A549 (cell line): ENCODE data around the gene SMIM9. TPM values are rescaled to one million over a fixed set of nuclear protein-coding genes. Genes with fewer than 3 reads are reported as not detected.

Experiments
- ATAC-seq, 2 experiments: fragments of 200-7000 bp in 1 of 2; fragments of >200 bp in 1 of 2; cut with Nextera tagmentation in 1 of 2; cut with Tn5 transposase in 1 of 2; 3 replicates each; pipeline versions ENCODE4 v1.8.0 to v1.9.1; 2018 to 2020; ENCODE audit warnings: mild to moderate bottlenecking in 1 of 2, moderate library complexity in 1 of 2
- CTCF ChIA-PET: fragments of 300-600 bp; sonication (Branson Sonifier 250); formaldehyde crosslinking; extraction: SDS; loops from one replicate; lab custom pipeline; 2021; ENCODE audit warnings: antibody characterized with exemption, inconsistent platforms; lab: Yijun Ruan, JAX
- POLR2A ChIA-PET: fragments of 350-600 bp; formaldehyde crosslinking; extraction: SDS; loops from one replicate; lab custom pipeline; 2021; ENCODE audit warnings: antibody characterized with exemption, inconsistent platforms; lab: Yijun Ruan, JAX
- DNase-seq, 2 experiments: peaks; one replicate each; pipeline versions ENCODE4 v3.0.0 to v3.0.0-alpha.2; 2011 to 2016; ENCODE audit warnings: low read depth in 1 of 2, low spot score in 1 of 2
- FAIRE-seq: peaks from 2 replicates; lab custom pipeline; 2011; peaks lifted over from hg19 to GRCh38; lab: Jason Lieb, UNC
- H3K27ac ChIP-seq, 2 experiments: fragments of >200 bp; sonication (Bioruptor Twin); formaldehyde crosslinking; 3 replicates each; pipeline ENCODE4 v1.5.1; 2016 to 2017
- H3K4me1 ChIP-seq: fragments of >200 bp; sonication (Bioruptor Twin); formaldehyde crosslinking; 3 replicates; pipeline ENCODE4 v1.6.1; 2016
- H3K4me2 ChIP-seq: fragments of >200 bp; sonication (Bioruptor Twin); formaldehyde crosslinking; 3 replicates; pipeline ENCODE4 v1.6.1; 2016
- H3K4me3 ChIP-seq: fragments of >200 bp; sonication (Bioruptor Twin); formaldehyde crosslinking; 3 replicates; pipeline ENCODE4 v1.5.1; 2016
- H3K9me3 ChIP-seq: fragments of >200 bp; sonication (Bioruptor Twin); formaldehyde crosslinking; 3 replicates; pipeline ENCODE4 v1.6.1; 2016
- BCL3 ChIP-seq: fragments of >200 bp; sonication (Bioruptor Twin); formaldehyde crosslinking; IDR thresholded peaks from 3 replicates; pipeline ENCODE4 v1.6.1; 2016
- CHD4 ChIP-seq: fragments of 200-600 bp; sonication (generic); IDR thresholded peaks from 2 replicates; pipeline ENCODE4 v1.6.1; 2016; ENCODE audit warnings: antibody characterized with exemption, mild to moderate bottlenecking, borderline replicate concordance
- EHF ChIP-seq: fragments of 250-450 bp; sonication (Bioruptor Pico); IDR thresholded peaks from 2 replicates; pipeline ENCODE4 v1.5.0; 2020; ENCODE audit warnings: mild to moderate bottlenecking
- EHMT2 ChIP-seq: fragments of 200-600 bp; sonication (generic); IDR thresholded peaks from 2 replicates; pipeline ENCODE4 v1.6.1; 2016; ENCODE audit warnings: antibody characterized with exemption, low read depth, mild to moderate bottlenecking, moderate library complexity
- EP300 ChIP-seq, 2 experiments: fragments of >200 bp; sonication (Bioruptor Twin); formaldehyde crosslinking; IDR thresholded peaks; 2 replicates in 1 of 2; 3 replicates in 1 of 2; pipeline ENCODE4 v1.6.1; 2016 to 2017
- ESRRA ChIP-seq: fragments of 150-350 bp; IDR thresholded peaks from 2 replicates; pipeline ENCODE4 v1.6.1; 2014; ENCODE audit warnings: mild to moderate bottlenecking, low read length, borderline replicate concordance
- FOSL2 ChIP-seq, 2 experiments: fragments of 450-650 bp in 1 of 2; fragments of >200 bp in 1 of 2; sonication (Bioruptor Twin) in 1 of 2; formaldehyde crosslinking; IDR thresholded peaks; 2 replicates each; pipeline versions ENCODE4 v1.5.0 to v1.6.1; 2016 to 2020; ENCODE audit warnings: mild to moderate bottlenecking in 1 of 2, moderate library complexity in 1 of 2
- GATA3 ChIP-seq: IDR thresholded peaks from 2 replicates; pipeline ENCODE4 v1.6.1; 2012; ENCODE audit warnings: borderline replicate concordance
- HEYL ChIP-seq: fragments of 250-450 bp; sonication (Bioruptor Pico); IDR thresholded peaks from 2 replicates; pipeline ENCODE4 v1.8.0; 2021; ENCODE audit warnings: mild to moderate bottlenecking, moderate library complexity
- HMGXB4 ChIP-seq: fragments of 250-450 bp; sonication (Bioruptor Pico); IDR thresholded peaks from 2 replicates; pipeline ENCODE4 v1.5.0; 2021; ENCODE audit warnings: mild to moderate bottlenecking, moderate library complexity, borderline replicate concordance
- HOXB5 ChIP-seq: fragments of 250-450 bp; sonication (Bioruptor Pico); IDR thresholded peaks from 2 replicates; pipeline ENCODE4 v1.5.0; 2020; ENCODE audit warnings: mild to moderate bottlenecking, moderate library complexity
- JUNB ChIP-seq: fragments of >200 bp; sonication (Bioruptor Twin); formaldehyde crosslinking; IDR thresholded peaks from 2 replicates; pipeline ENCODE4 v1.6.1; 2016
- MAFK ChIP-seq: fragments of 450-650 bp; IDR thresholded peaks from 2 replicates; pipeline ENCODE4 v1.6.1; 2014; ENCODE audit not compliant: partially characterized antibody
- MYC ChIP-seq: IDR thresholded peaks from 2 replicates; pipeline ENCODE4 v1.6.1; 2012; ENCODE audit warnings: mild to moderate bottlenecking, inconsistent platforms, low read length, improper control_type of control experiment, borderline replicate concordance
- NPAS2 ChIP-seq: fragments of 250-450 bp; sonication (Bioruptor Pico); IDR thresholded peaks from 2 replicates; pipeline ENCODE4 v1.8.0; 2022; ENCODE audit warnings: mild to moderate bottlenecking, moderate library complexity, borderline replicate concordance
- NR3C1 ChIP-seq: fragments of >200 bp; sonication (Bioruptor Twin); formaldehyde crosslinking; IDR thresholded peaks from 3 replicates; pipeline ENCODE4 v1.6.1; 2017
- PBX3 ChIP-seq: IDR thresholded peaks from 2 replicates; pipeline ENCODE4 v1.6.1; 2012
- RARB ChIP-seq: fragments of 250-450 bp; sonication (Bioruptor Pico); IDR thresholded peaks from 2 replicates; pipeline ENCODE4 v1.8.0; 2021; ENCODE audit warnings: mild to moderate bottlenecking, moderate library complexity
- RCOR1 ChIP-seq: fragments of 150-350 bp; IDR thresholded peaks from 2 replicates; pipeline ENCODE4 v1.6.1; 2014; ENCODE audit warnings: antibody characterized with exemption, low read length, low read depth
- REST ChIP-seq: fragments of 200-600 bp; sonication (generic); IDR thresholded peaks from 2 replicates; pipeline ENCODE4 v1.6.1; 2016; ENCODE audit warnings: antibody characterized with exemption, mild to moderate bottlenecking, moderate library complexity
- RFX5 ChIP-seq: fragments of 450-650 bp; IDR thresholded peaks from 2 replicates; pipeline ENCODE4 v1.7.1; 2014; ENCODE audit warnings: antibody characterized with exemption, mild to moderate bottlenecking, moderate library complexity
- SMC3 ChIP-seq: fragments of >200 bp; sonication (Bioruptor Twin); formaldehyde crosslinking; IDR thresholded peaks from 3 replicates; pipeline ENCODE4 v1.6.1; 2018; ENCODE audit warnings: inconsistent platforms
- TP53 ChIP-seq: fragments of 250-450 bp; sonication (Bioruptor Pico); IDR thresholded peaks from 2 replicates; pipeline ENCODE4 v1.5.0; 2021; ENCODE audit warnings: mild to moderate bottlenecking, moderate library complexity
- USF2 ChIP-seq: fragments of 450-650 bp; IDR thresholded peaks from 2 replicates; pipeline ENCODE4 v1.6.1; 2014; ENCODE audit warnings: antibody characterized with exemption
- ZC3H11A ChIP-seq: fragments of 450-650 bp; IDR thresholded peaks from 2 replicates; pipeline ENCODE4 v1.6.1; 2014; ENCODE audit warnings: antibody characterized with exemption, mild to moderate bottlenecking
- ZNF302 ChIP-seq: fragments of 250-450 bp; sonication (Bioruptor Pico); IDR thresholded peaks from 2 replicates; pipeline ENCODE4 v1.9.0; 2021; ENCODE audit warnings: inconsistent platforms, mild to moderate bottlenecking, moderate library complexity
- WGBS: methylation state at CpG from one replicate; pipeline ENCODE4 v1.1.6; 2017; ENCODE audit errors: missing lambda C conversion rate; 5-methylcytosine and 5-hydroxymethylcytosine counted together
- polyA plus RNA-seq, 4 experiments: library from polyadenylated mRNA; depleted of rRNA in 3 of 4; stranded (reverse); fragments of >200 nt; fragmentation: RNase III in 1 of 4; extraction: RNeasy Plus Mini Kit Qiagen cat#74134 plus additional on column Dnase treatment in 1 of 4; gene quantifications; 2 replicates in 3 of 4; 3 replicates in 1 of 4; pipeline ENCODE4 v1.2.3, GENCODE V29; 2011 to 2017

SMIM9 gene
- polyA plus RNA-seq, 2 of the 4 experiments (the other 2 are of a cell fraction): not detected

- no peak overlapping the region for H3K4me3 ChIP-seq
- FAIRE-seq: no peak
- H3K9me3 ChIP-seq: no peaks in the 10 kb centered on the region
- H3K4me1 ChIP-seq: no peaks in the 10 kb centered on the region
- no peak for TF ChIP-seq EHMT2
- TF ChIP-seq MYC: no peak
- no peak for TF ChIP-seq USF2
- TF ChIP-seq EHF (CRISPR knock-in tag): no peak
- TF ChIP-seq CHD4: no peak
- no peak for TF ChIP-seq JUNB
- no peak for TF ChIP-seq RARB (CRISPR knock-in tag)
- no peak for TF ChIP-seq GATA3
- TF ChIP-seq NPAS2: no peak
- TF ChIP-seq SMC3: no peak
- TF ChIP-seq RFX5: no peak
- no peak for TF ChIP-seq ZNF302
- TF ChIP-seq ZC3H11A: no peak
- no peak for TF ChIP-seq PBX3
- TF ChIP-seq HEYL (CRISPR knock-in tag): no peak
- no peak for TF ChIP-seq ESRRA
- TF ChIP-seq BCL3: no peak
- TF ChIP-seq NR3C1: no peak
- TF ChIP-seq RCOR1: no peak
- no peak for TF ChIP-seq MAFK
- TF ChIP-seq, all 56 proteins: peak for 0
- Histone ChIP-seq H3K4me2 (no peak overlapping the region), H3K27ac (no peak overlapping the region)
- CTCF ChIA-PET: no interaction called here
- POLR2A ChIA-PET: no interaction called here
- WGBS: 95% methylated on average over 9 of the region's 9 CpGs
- peak; percentile 7 to 20; a peak in 3 of 6 replicates for ATAC-seq
- DNase-seq: no peak
These were observed 53.5 kb downstream of the SMIM9 start for GRCh38 chrX:154780968-154781367.

GRCh38 chrX:154779261-154779660 lies 55.2 kb downstream of the SMIM9 start:
- no peaks in the 10 kb centered on the region for H3K4me1 ChIP-seq
- H3K4me3 ChIP-seq: no peak overlapping the region
- 95% methylated on average over 4 of the region's 4 CpGs for WGBS
- ATAC-seq: peak in 1 of 2 experiments; percentile 21; a peak in 3 of 6 replicates
- H3K9me3 ChIP-seq: no peaks in the 10 kb centered on the region
- DNase-seq: no peak
- CTCF ChIA-PET: interaction anchor here (1.7 kb wide), 1 partner anchor 10 kb away, joined by 4 read pairs; no protein-coding TSS in a partner anchor
- H3K4me2 ChIP-seq: no peak overlapping the region
- no peak for TF ChIP-seq RCOR1
- no peak for TF ChIP-seq REST
- no peak for TF ChIP-seq EP300 (IDR thresholded peaks at IDR 0.05)
- no peak for TF ChIP-seq HOXB5 (CRISPR knock-in tag)
- no peak for TF ChIP-seq TP53 (CRISPR knock-in tag)
- TF ChIP-seq GATA3: no peak
- no peak for TF ChIP-seq RARB (CRISPR knock-in tag)
- no peak for TF ChIP-seq FOSL2 (IDR thresholded peaks at IDR 0.05)
- TF ChIP-seq FOSL2 (CRISPR knock-in tag; IDR thresholded peaks at IDR 0.05): no peak
- no peak for TF ChIP-seq JUNB
- TF ChIP-seq HMGXB4 (CRISPR knock-in tag): no peak
- peak; percentile 46 for FAIRE-seq
- no peak overlapping the region for H3K27ac ChIP-seq
- POLR2A ChIA-PET: interaction anchor here (0.5 kb wide), 1 partner anchor 24 kb away, joined by 3 read pairs; no protein-coding TSS in a partner anchor
